H1 (cell line): ENCODE results near the gene ASTN1. TPM values are rescaled to one million over a fixed set of nuclear protein-coding genes. Genes with fewer than 3 reads are reported as not detected.

Experiments
- EZH2 ChIP-seq: fragments of 200-600 bp; sonication (generic); IDR thresholded peaks from 2 replicates; pipeline ENCODE4 v1.7.1; 2012; ENCODE audit warnings: low read depth, mild to moderate bottlenecking, moderate library complexity, low read length, inconsistent platforms; ENCODE audit not compliant: severe bottlenecking
- KDM4A ChIP-seq: IDR thresholded peaks from one replicate; pipeline ENCODE4 v1.7.1; 2012; ENCODE audit warnings: low read depth, mild to moderate bottlenecking, moderate library complexity, low read length, inconsistent platforms; ENCODE audit not compliant: severe bottlenecking
- MAFK ChIP-seq: IDR thresholded peaks from 2 replicates; pipeline ENCODE4 v1.6.1; 2012; ENCODE audit warnings: low read depth, mild to moderate bottlenecking, improper control_type of control experiment, low read length
- PHF8 ChIP-seq: fragments of 200-600 bp; sonication (generic); conservative IDR thresholded peaks from 2 replicates; pipeline ENCODE4 v1.7.1; 2012; ENCODE audit warnings: low read depth, mild to moderate bottlenecking, inconsistent platforms, low read length, moderate library complexity
- POLR2AphosphoS5 ChIP-seq: IDR thresholded peaks from 2 replicates; pipeline ENCODE4 v1.6.1; 2011; ENCODE audit warnings: low read depth, low read length
- POU5F1 ChIP-seq: IDR thresholded peaks from 2 replicates; pipeline ENCODE4 v1.6.1; 2011; ENCODE audit warnings: low read depth, mild to moderate bottlenecking, low read length, moderate library complexity
- RFX5 ChIP-seq: IDR thresholded peaks from 2 replicates; pipeline ENCODE4 v1.6.1; 2011; ENCODE audit warnings: low read depth, low read length, improper control_type of control experiment, borderline replicate concordance
- SP4 ChIP-seq: IDR thresholded peaks from 2 replicates; pipeline ENCODE4 v1.6.1; 2012; ENCODE audit warnings: low read length, inconsistent platforms
- SUZ12 ChIP-seq: fragments of 200-600 bp; sonication (generic); IDR thresholded peaks from 2 replicates; pipeline ENCODE4 v1.6.1; 2012; ENCODE audit warnings: mild to moderate bottlenecking, inconsistent platforms, low read length, moderate library complexity, mixed read lengths
- TAF1 ChIP-seq: IDR thresholded peaks from 2 replicates; pipeline ENCODE4 v1.6.1; 2011; ENCODE audit warnings: mild to moderate bottlenecking, low read depth, low read length
- polyA plus RNA-seq, 7 experiments: library from polyadenylated mRNA; depleted of rRNA in 3 of 7; stranded (reverse) in 5 of 7; unstranded in 2 of 7; fragments of >200 nt in 5 of 7; fragments of 200-250 nt in 2 of 7; gene quantifications; 1 replicate in 5 of 7; 2 replicates in 1 of 7; 4 replicates in 1 of 7; pipeline versions ENCODE4 v1.2.1 to v1.2.3, GENCODE V29; 2011 to 2013; ENCODE audit warnings: missing spikeins in 2 of 7, mixed read lengths in 2 of 7
- total RNA-seq: library from RNA; stranded (reverse); fragmentation: NEBNext Ultra II Directional; extraction: Animal tissue kit (Norgen Biotek cat#: 25700); gene quantifications from 2 replicates; pipeline ENCODE4 v1.2.1, GENCODE V29; 2021
- TF ChIP-seq, protein P1 (sequence below): fragments of 300-600 bp; sonication (generic); IDR thresholded peaks from 2 replicates; pipeline ENCODE4 v1.7.1; 2012; ENCODE audit warnings: low read length, moderate library complexity, mild to moderate bottlenecking, inconsistent platforms; ENCODE audit not compliant: insufficient replicate concordance
- TF ChIP-seq, protein P2 (sequence below): IDR thresholded peaks from 2 replicates; pipeline ENCODE4 v1.6.1; 2011; ENCODE audit warnings: low read depth, mild to moderate bottlenecking, low read length; ENCODE audit not compliant: insufficient read depth

ASTN1 gene
- total and polyA plus RNA-seq, 2 of the 8 experiments (the other 6 are each of a cell fraction or from before 2014, with no cell fraction given): 2.9 to 4.1 TPM

GRCh38 chr1:177172272-177172671, 7.8 kb upstream of the ASTN1 start (continued):
- TF ChIP-seq, protein P1, sequence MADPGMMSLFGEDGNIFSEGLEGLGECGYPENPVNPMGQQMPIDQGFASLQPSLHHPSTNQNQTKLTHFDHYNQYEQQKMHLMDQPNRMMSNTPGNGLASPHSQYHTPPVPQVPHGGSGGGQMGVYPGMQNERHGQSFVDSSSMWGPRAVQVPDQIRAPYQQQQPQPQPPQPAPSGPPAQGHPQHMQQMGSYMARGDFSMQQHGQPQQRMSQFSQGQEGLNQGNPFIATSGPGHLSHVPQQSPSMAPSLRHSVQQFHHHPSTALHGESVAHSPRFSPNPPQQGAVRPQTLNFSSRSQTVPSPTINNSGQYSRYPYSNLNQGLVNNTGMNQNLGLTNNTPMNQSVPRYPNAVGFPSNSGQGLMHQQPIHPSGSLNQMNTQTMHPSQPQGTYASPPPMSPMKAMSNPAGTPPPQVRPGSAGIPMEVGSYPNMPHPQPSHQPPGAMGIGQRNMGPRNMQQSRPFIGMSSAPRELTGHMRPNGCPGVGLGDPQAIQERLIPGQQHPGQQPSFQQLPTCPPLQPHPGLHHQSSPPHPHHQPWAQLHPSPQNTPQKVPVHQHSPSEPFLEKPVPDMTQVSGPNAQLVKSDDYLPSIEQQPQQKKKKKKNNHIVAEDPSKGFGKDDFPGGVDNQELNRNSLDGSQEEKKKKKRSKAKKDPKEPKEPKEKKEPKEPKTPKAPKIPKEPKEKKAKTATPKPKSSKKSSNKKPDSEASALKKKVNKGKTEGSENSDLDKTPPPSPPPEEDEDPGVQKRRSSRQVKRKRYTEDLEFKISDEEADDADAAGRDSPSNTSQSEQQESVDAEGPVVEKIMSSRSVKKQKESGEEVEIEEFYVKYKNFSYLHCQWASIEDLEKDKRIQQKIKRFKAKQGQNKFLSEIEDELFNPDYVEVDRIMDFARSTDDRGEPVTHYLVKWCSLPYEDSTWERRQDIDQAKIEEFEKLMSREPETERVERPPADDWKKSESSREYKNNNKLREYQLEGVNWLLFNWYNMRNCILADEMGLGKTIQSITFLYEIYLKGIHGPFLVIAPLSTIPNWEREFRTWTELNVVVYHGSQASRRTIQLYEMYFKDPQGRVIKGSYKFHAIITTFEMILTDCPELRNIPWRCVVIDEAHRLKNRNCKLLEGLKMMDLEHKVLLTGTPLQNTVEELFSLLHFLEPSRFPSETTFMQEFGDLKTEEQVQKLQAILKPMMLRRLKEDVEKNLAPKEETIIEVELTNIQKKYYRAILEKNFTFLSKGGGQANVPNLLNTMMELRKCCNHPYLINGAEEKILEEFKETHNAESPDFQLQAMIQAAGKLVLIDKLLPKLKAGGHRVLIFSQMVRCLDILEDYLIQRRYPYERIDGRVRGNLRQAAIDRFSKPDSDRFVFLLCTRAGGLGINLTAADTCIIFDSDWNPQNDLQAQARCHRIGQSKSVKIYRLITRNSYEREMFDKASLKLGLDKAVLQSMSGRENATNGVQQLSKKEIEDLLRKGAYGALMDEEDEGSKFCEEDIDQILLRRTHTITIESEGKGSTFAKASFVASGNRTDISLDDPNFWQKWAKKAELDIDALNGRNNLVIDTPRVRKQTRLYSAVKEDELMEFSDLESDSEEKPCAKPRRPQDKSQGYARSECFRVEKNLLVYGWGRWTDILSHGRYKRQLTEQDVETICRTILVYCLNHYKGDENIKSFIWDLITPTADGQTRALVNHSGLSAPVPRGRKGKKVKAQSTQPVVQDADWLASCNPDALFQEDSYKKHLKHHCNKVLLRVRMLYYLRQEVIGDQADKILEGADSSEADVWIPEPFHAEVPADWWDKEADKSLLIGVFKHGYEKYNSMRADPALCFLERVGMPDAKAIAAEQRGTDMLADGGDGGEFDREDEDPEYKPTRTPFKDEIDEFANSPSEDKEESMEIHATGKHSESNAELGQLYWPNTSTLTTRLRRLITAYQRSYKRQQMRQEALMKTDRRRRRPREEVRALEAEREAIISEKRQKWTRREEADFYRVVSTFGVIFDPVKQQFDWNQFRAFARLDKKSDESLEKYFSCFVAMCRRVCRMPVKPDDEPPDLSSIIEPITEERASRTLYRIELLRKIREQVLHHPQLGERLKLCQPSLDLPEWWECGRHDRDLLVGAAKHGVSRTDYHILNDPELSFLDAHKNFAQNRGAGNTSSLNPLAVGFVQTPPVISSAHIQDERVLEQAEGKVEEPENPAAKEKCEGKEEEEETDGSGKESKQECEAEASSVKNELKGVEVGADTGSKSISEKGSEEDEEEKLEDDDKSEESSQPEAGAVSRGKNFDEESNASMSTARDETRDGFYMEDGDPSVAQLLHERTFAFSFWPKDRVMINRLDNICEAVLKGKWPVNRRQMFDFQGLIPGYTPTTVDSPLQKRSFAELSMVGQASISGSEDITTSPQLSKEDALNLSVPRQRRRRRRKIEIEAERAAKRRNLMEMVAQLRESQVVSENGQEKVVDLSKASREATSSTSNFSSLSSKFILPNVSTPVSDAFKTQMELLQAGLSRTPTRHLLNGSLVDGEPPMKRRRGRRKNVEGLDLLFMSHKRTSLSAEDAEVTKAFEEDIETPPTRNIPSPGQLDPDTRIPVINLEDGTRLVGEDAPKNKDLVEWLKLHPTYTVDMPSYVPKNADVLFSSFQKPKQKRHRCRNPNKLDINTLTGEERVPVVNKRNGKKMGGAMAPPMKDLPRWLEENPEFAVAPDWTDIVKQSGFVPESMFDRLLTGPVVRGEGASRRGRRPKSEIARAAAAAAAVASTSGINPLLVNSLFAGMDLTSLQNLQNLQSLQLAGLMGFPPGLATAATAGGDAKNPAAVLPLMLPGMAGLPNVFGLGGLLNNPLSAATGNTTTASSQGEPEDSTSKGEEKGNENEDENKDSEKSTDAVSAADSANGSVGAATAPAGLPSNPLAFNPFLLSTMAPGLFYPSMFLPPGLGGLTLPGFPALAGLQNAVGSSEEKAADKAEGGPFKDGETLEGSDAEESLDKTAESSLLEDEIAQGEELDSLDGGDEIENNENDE: no peak
- TF ChIP-seq MAFK: no peak
- TF ChIP-seq POLR2AphosphoS5: no peak
- TF ChIP-seq POU5F1: no peak
- no peak for TF ChIP-seq PHF8
- no peak for TF ChIP-seq SUZ12
- TF ChIP-seq, protein P2, sequence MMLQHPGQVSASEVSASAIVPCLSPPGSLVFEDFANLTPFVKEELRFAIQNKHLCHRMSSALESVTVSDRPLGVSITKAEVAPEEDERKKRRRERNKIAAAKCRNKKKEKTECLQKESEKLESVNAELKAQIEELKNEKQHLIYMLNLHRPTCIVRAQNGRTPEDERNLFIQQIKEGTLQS: no peak
- no peak for TF ChIP-seq RFX5
- no peak for TF ChIP-seq TAF1
- no peak for TF ChIP-seq SP4
- no peak for TF ChIP-seq EZH2
- no peak for TF ChIP-seq KDM4A
